ENCODE results near the gene FBXO42.

FBXO42 gene

GRCh38 chr1:16212251-16212961 lies 139.9 kb downstream of the FBXO42 start, which contains the start of gene ARHGEF19:
Gene ARHGEF19 (minus strand): TSS chr1:16212652. CDS start chr1:16209054, 3,598 bp downstream.
- DNase-seq (ENCODE audit: low spot score in 2 of 2) = no peak
- H3K9me3 Mint-ChIP-seq = no peaks in the 10 kb centered on the region
- ATAC-seq (ENCODE audit: low read depth) = no peak
- H3K36me3 Mint-ChIP-seq = no peaks in the 10 kb centered on the region
- H3K4me1 Mint-ChIP-seq = peaks cover 7% of the 10 kb centered on the region
- no peak within 1 kb of the TSS for H3K27ac Mint-ChIP-seq
- no peak within 1 kb of the TSS for H3K4me3 Mint-ChIP-seq
- H3K27me3 Mint-ChIP-seq = peaks cover 5% of the 10 kb centered on the region

- H3K9me3 Mint-ChIP-seq = no peaks in the 10 kb centered on the region
- peaks cover 5% of the 10 kb centered on the region for H3K27me3 Mint-ChIP-seq
- no peak for DNase-seq (ENCODE audit: low spot score in 2 of 2)
- H3K36me3 Mint-ChIP-seq = no peaks in the 10 kb centered on the region
- H3K4me3 Mint-ChIP-seq = no peak overlapping the region
- H3K4me1 Mint-ChIP-seq = peaks cover 9% of the 10 kb centered on the region
- no peak for ATAC-seq (ENCODE audit: low read depth)
- no peak overlapping the region for H3K27ac Mint-ChIP-seq
These were observed 140.5 kb downstream of the FBXO42 start for GRCh38 chr1:16211824-16212223.

GRCh38 chr1:16210581-16210980 lies 141.7 kb downstream of the FBXO42 start:
- no peak for ATAC-seq (ENCODE audit: low read depth)
- Mint-ChIP-seq H3K27me3 (peaks cover 5% of the 10 kb centered on the region), H3K36me3 (no peaks in the 10 kb centered on the region), H3K4me1 (peaks cover 7% of the 10 kb centered on the region), H3K9me3 (no peaks in the 10 kb centered on the region), H3K4me3 (no peak overlapping the region), H3K27ac (no peak overlapping the region)
- DNase-seq (ENCODE audit: low spot score in 2 of 2) = no peak

GRCh38 chr1:16209847-16210407 lies 142.4 kb downstream of the FBXO42 start:
- Mint-ChIP-seq H3K36me3 (no peaks in the 10 kb centered on the region), H3K4me3 (no peak overlapping the region), H3K27ac (no peak overlapping the region), H3K9me3 (no peaks in the 10 kb centered on the region), H3K4me1 (peaks cover 7% of the 10 kb centered on the region), H3K27me3 (peaks cover 5% of the 10 kb centered on the region)
- DNase-seq (ENCODE audit: low spot score in 2 of 2) (no peak), ATAC-seq (ENCODE audit: low read depth) (no peak)

- DNase-seq (ENCODE audit: low spot score in 2 of 2) (no peak), ATAC-seq (ENCODE audit: low read depth) (no peak)
- Mint-ChIP-seq H3K4me3 (no peak overlapping the region), H3K4me1 (peaks cover 10% of the 10 kb centered on the region), H3K27me3 (peaks cover 5% of the 10 kb centered on the region), H3K9me3 (no peaks in the 10 kb centered on the region), H3K27ac (no peak overlapping the region), H3K36me3 (no peaks in the 10 kb centered on the region)
These were observed 143.0 kb downstream of the FBXO42 start for GRCh38 chr1:16209132-16209846.

- Mint-ChIP-seq H3K4me1 (peaks cover 10% of the 10 kb centered on the region), H3K9me3 (no peaks in the 10 kb centered on the region), H3K27me3 (peaks cover 5% of the 10 kb centered on the region), H3K36me3 (peaks cover 5% of the 10 kb centered on the region), H3K27ac (no peak overlapping the region), H3K4me3 (no peak overlapping the region)
- no peak for DNase-seq (ENCODE audit: low spot score in 2 of 2)
- no peak for ATAC-seq (ENCODE audit: low read depth)
These were observed 143.9 kb downstream of the FBXO42 start for GRCh38 chr1:16208270-16208987.

- Mint-ChIP-seq H3K27ac (peak overlapping the region; percentile 88), H3K36me3 (peaks cover 8% of the 10 kb centered on the region), H3K27me3 (peaks cover 2% of the 10 kb centered on the region), H3K4me3 (peak overlapping the region; percentile 84), H3K4me1 (peaks cover 10% of the 10 kb centered on the region), H3K9me3 (no peaks in the 10 kb centered on the region)
- ATAC-seq (ENCODE audit: low read depth) (no peak), DNase-seq (ENCODE audit: low spot score in 2 of 2) (no peak)
These were observed 144.7 kb downstream of the FBXO42 start for GRCh38 chr1:16207318-16208269.

GRCh38 chr1:16206547-16207317 lies 145.5 kb downstream of the FBXO42 start:
- Mint-ChIP-seq H3K9me3 (no peaks in the 10 kb centered on the region), H3K27me3 (no peaks in the 10 kb centered on the region), H3K4me1 (peaks cover 10% of the 10 kb centered on the region), H3K36me3 (peaks cover 8% of the 10 kb centered on the region), H3K27ac (peak overlapping the region; percentile 88), H3K4me3 (peak overlapping the region; percentile 84)
- DNase-seq (ENCODE audit: low spot score in 2 of 2) (peak; percentile 85 to 87), ATAC-seq (ENCODE audit: low read depth) (peak; percentile 92)

- no peaks in the 10 kb centered on the region for H3K9me3 Mint-ChIP-seq
- peak overlapping the region; percentile 88 for H3K27ac Mint-ChIP-seq
- peak in 1 of 2 donors; percentile 47 for DNase-seq (ENCODE audit: low spot score in 2 of 2)
- peaks cover 8% of the 10 kb centered on the region for H3K36me3 Mint-ChIP-seq
- H3K4me3 Mint-ChIP-seq = peak overlapping the region; percentile 84
- no peaks in the 10 kb centered on the region for H3K27me3 Mint-ChIP-seq
- H3K4me1 Mint-ChIP-seq = peaks cover 10% of the 10 kb centered on the region
- peak; percentile 3 for ATAC-seq (ENCODE audit: low read depth)
These were observed 146.3 kb downstream of the FBXO42 start for GRCh38 chr1:16205891-16206546.

GRCh38 chr1:16205334-16205671 lies 147.0 kb downstream of the FBXO42 start:
- no peak for DNase-seq (ENCODE audit: low spot score in 2 of 2)
- no peak for ATAC-seq (ENCODE audit: low read depth)
- Mint-ChIP-seq H3K4me1 (peaks cover 10% of the 10 kb centered on the region), H3K4me3 (no peak overlapping the region), H3K36me3 (peaks cover 8% of the 10 kb centered on the region), H3K27me3 (no peaks in the 10 kb centered on the region), H3K9me3 (no peaks in the 10 kb centered on the region), H3K27ac (no peak overlapping the region)

GRCh38 chr1:16204634-16205333 lies 147.5 kb downstream of the FBXO42 start:
- Mint-ChIP-seq H3K27me3 (no peaks in the 10 kb centered on the region), H3K4me1 (peaks cover 11% of the 10 kb centered on the region), H3K9me3 (no peaks in the 10 kb centered on the region), H3K4me3 (peak overlapping the region; percentile 65), H3K27ac (no peak overlapping the region), H3K36me3 (peaks cover 9% of the 10 kb centered on the region)
- ATAC-seq (ENCODE audit: low read depth) = no peak
- no peak for DNase-seq (ENCODE audit: low spot score in 2 of 2)

GRCh38 chr1:16204216-16204615 lies 148.1 kb downstream of the FBXO42 start:
- DNase-seq (ENCODE audit: low spot score in 2 of 2) (no peak), ATAC-seq (ENCODE audit: low read depth) (no peak)
- Mint-ChIP-seq H3K9me3 (no peaks in the 10 kb centered on the region), H3K27ac (no peak overlapping the region), H3K4me1 (peaks cover 12% of the 10 kb centered on the region), H3K4me3 (peak overlapping the region; percentile 65), H3K36me3 (peaks cover 10% of the 10 kb centered on the region), H3K27me3 (no peaks in the 10 kb centered on the region)
